HCT116 (cell line): Measurements from ENCODE around the gene FHIT. TPM values are rescaled to one million over a fixed set of nuclear protein-coding genes. Genes with fewer than 3 reads are reported as not detected.

Source experiments
- ATAC-seq: fragments of 200-7000 bp; cut with Tn5 transposase; 2 replicates; pipeline ENCODE4 v1.9.1; 2020; ENCODE audit warnings: mild to moderate bottlenecking, moderate library complexity
- BruUV-seq: library from RNA; stranded (reverse); fragments of 400-500 nt; replicated peaks from 2 replicates; lab custom pipeline; 2021; lab: Mats Ljungman, UMichigan
- CTCF ChIA-PET: fragments of 300-600 bp; sonication (Branson Sonifier 250); formaldehyde crosslinking; loops from one replicate; lab custom pipeline; 2021; ENCODE audit warnings: antibody characterized with exemption; lab: Charles Lee
- POLR2A ChIA-PET: fragments of 300-600, 350-600 bp; sonication (Branson Sonifier 250); formaldehyde crosslinking; loops from one replicate; lab custom pipeline; 2021; ENCODE audit warnings: antibody characterized with exemption; lab: Charles Lee
- RAD21 ChIA-PET, 2 experiments: fragments of 300-600 bp; sonication (Branson Sonifier 250); formaldehyde crosslinking; loops; one replicate each; lab custom pipeline; 2023; ENCODE audit warnings: low total read pairs in 2 of 2; ENCODE audit not compliant: uncharacterized antibody in 2 of 2, unreplicated experiment in 2 of 2, low non-redundant PET in 1 of 2; lab: Charles Lee
- DNase-seq: peaks from one replicate; pipeline ENCODE4 v3.0.0-alpha.2; 2010; ENCODE audit warnings: low read depth, low spot score
- H2AFZ ChIP-seq: fragments of 200-600 bp; shearing (Covaris generic), sonication (generic); 2 replicates; pipeline ENCODE4 v1.6.1; 2017; ENCODE audit warnings: low read depth, mixed run types, mixed read lengths, antibody characterized with exemption, low read length; ENCODE audit not compliant: poor library complexity, severe bottlenecking
- H3K27ac ChIP-seq: 2 replicates; pipeline ENCODE4 v1.5.1; 2012; ENCODE audit warnings: low read depth, low read length
- H3K27me3 ChIP-seq: fragments of 200-600 bp; sonication (generic); 2 replicates; pipeline ENCODE4 v1.6.1; 2016; ENCODE audit warnings: mixed run types, low read length, mixed read lengths; ENCODE audit not compliant: insufficient read depth
- H3K36me3 ChIP-seq, 2 experiments: fragments of 200-500 bp in 1 of 2; fragments of 200-600 bp in 1 of 2; sonication (Bioruptor generic) in 1 of 2; sonication (generic) in 1 of 2; 2 replicates each; pipeline versions ENCODE4 v1.5.1 to v1.6.1; 2014 to 2016; ENCODE audit warnings: low read length in 2 of 2, inconsistent platforms in 1 of 2, mixed read lengths in 1 of 2, mixed run types in 1 of 2; ENCODE audit not compliant: insufficient read depth in 2 of 2, control insufficient read depth in 1 of 2
- H3K4me1 ChIP-seq, 2 experiments: fragments of 200-600 bp in 1 of 2; sonication (generic) in 1 of 2; 2 replicates each; pipeline versions ENCODE4 v1.5.1 to v1.6.1; 2012 to 2017; ENCODE audit warnings: low read length in 2 of 2, inconsistent platforms in 1 of 2, mild to moderate bottlenecking in 1 of 2, mixed read lengths in 1 of 2, mixed run types in 1 of 2, moderate library complexity in 1 of 2; ENCODE audit not compliant: insufficient read depth in 2 of 2, control insufficient read depth in 1 of 2
- H3K4me2 ChIP-seq: fragments of 200-600 bp; sonication (generic); 2 replicates; pipeline ENCODE4 v1.6.1; 2017; ENCODE audit warnings: mixed run types, low read length, mixed read lengths
- H3K4me3 ChIP-seq, 2 experiments: fragments of 200-600 bp in 1 of 2; sonication (generic) in 1 of 2; replicated peaks in 1 of 2; 2 replicates each; pipeline ENCODE4 v1.5.1; 2011 to 2016; ENCODE audit warnings: low read length in 2 of 2, control low read depth in 1 of 2, low read depth in 1 of 2, mild to moderate bottlenecking in 1 of 2, mixed read lengths in 1 of 2, mixed run types in 1 of 2
- H3K79me2 ChIP-seq: fragments of 200-600 bp; sonication (generic); 2 replicates; pipeline ENCODE4 v1.6.1; 2017; ENCODE audit warnings: mild to moderate bottlenecking, mixed run types, low read length, moderate library complexity, mixed read lengths; ENCODE audit not compliant: insufficient read depth
- H3K9ac ChIP-seq: fragments of 200-600 bp; sonication (generic); 2 replicates; pipeline ENCODE4 v1.6.1; 2016; ENCODE audit warnings: low read length, mixed read lengths
- H3K9me2 ChIP-seq: fragments of 200-600 bp; sonication (generic), shearing (Covaris generic); 2 replicates; pipeline ENCODE4 v1.6.1; 2017; ENCODE audit warnings: mixed run types, mild to moderate bottlenecking, moderate library complexity; ENCODE audit not compliant: insufficient read depth
- H3K9me3 ChIP-seq, 2 experiments: fragments of 200-500 bp in 1 of 2; fragments of 200-600 bp in 1 of 2; sonication (Bioruptor generic) in 1 of 2; sonication (generic) in 1 of 2; 2 replicates each; pipeline ENCODE4 v1.6.1; 2014 to 2017; ENCODE audit warnings: low read length in 2 of 2, mixed read lengths in 2 of 2, inconsistent platforms in 1 of 2, low read depth in 1 of 2, mild to moderate bottlenecking in 1 of 2, mixed run types in 1 of 2, moderate library complexity in 1 of 2; ENCODE audit not compliant: control insufficient read depth in 1 of 2, insufficient read depth in 1 of 2
- H4K20me1 ChIP-seq: fragments of 200-600 bp; sonication (generic), shearing (Covaris generic); 2 replicates; pipeline ENCODE4 v1.6.1; 2017; ENCODE audit warnings: mixed run types, mild to moderate bottlenecking, moderate library complexity; ENCODE audit not compliant: insufficient read depth
- ATF3 ChIP-seq: IDR thresholded peaks from 2 replicates; pipeline ENCODE4 v1.6.1; 2012
- FOSL1 ChIP-seq: IDR thresholded peaks from 2 replicates; pipeline ENCODE4 v1.6.1; 2012; ENCODE audit warnings: low read depth
- MAX ChIP-seq: IDR thresholded peaks from 2 replicates; pipeline ENCODE4 v1.6.1; 2012
- SP1 ChIP-seq: IDR thresholded peaks from 2 replicates; pipeline ENCODE4 v1.6.1; 2012; ENCODE audit warnings: low read depth
- TCF7L2 ChIP-seq: IDR thresholded peaks from 2 replicates; pipeline ENCODE4 v1.7.0; 2011; ENCODE audit warnings: borderline replicate concordance, inconsistent platforms; ENCODE audit not compliant: insufficient read depth, insufficient read length; ENCODE audit errors: extremely low read depth
- YY1 ChIP-seq: IDR thresholded peaks from 2 replicates; pipeline ENCODE4 v1.6.1; 2011; ENCODE audit warnings: low read length, low read depth, moderate library complexity, mild to moderate bottlenecking; ENCODE audit not compliant: insufficient replicate concordance; ENCODE audit errors: extremely low read depth
- ZFX ChIP-seq: fragments of 450-650 bp; IDR thresholded peaks from 2 replicates; pipeline ENCODE4 v1.6.1; 2017
- ZNF274 ChIP-seq: fragments of 200-500 bp; sonication (Bioruptor generic); IDR thresholded peaks from 2 replicates; pipeline ENCODE4 v1.6.1; 2014; ENCODE audit warnings: mild to moderate bottlenecking, low read depth, low read length, inconsistent platforms
- intact Hi-C: fragments of 100-400 bp; cut with micrococcal nuclease; formaldehyde crosslinking; loops from 2 replicates; pipeline ENCODE4 v1.10.0; 2022
- total RNA-seq: library from RNA; stranded (reverse); gene quantifications from one replicate; pipeline ENCODE4 v1.2.1, GENCODE V29; 2021; ENCODE audit not compliant: unreplicated experiment
- TF ChIP-seq, protein P1 (sequence below): IDR thresholded peaks from 2 replicates; pipeline ENCODE4 v1.6.1; 2011; ENCODE audit warnings: mild to moderate bottlenecking, low read length, moderate library complexity; ENCODE audit not compliant: insufficient replicate concordance; ENCODE audit errors: extremely low read depth

FHIT gene
- total RNA-seq, 1 experiment from 2014 or later: 20.1 TPM

DNA sequence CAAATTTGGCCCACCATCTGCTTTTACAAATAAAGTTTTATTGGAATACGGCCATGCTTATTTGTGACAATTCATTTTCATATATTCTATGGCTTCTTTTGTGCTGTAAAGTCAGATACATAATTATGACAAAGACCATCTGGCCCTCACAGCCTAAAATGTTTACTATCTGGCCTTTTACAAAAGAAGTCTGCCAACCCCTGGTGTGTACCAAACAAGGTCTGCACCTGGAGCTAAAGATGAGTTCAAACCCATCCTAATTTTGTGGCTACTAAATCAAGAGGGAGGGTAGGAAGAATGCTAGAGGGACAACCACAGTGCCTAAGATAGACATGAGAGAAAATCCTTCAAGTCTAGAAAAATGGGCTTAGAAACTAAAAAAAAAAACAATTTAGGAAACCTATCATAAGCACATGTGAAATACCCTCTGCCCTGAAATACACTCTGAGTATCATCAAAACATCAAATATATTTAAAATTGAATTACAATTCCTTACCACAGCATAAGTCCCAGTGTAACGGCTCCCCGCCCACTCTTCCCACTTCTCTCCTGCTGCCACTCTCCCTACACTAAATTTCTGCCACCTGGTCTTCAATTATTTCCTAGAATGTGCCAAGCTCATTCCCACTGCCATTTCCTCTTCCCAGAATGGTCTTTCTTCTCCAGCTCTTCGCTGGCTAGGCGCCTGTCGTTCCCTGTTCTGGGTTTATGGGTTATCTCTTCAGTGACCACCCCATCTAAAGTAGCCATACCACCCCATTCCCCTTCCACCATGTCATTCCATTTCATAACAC is 1250.7 kb downstream of the FHIT start:
- H3K9me3 ChIP-seq: no peaks in the 10 kb centered on the region
- no peak for TF ChIP-seq FOSL1
- TF ChIP-seq, protein P1, sequence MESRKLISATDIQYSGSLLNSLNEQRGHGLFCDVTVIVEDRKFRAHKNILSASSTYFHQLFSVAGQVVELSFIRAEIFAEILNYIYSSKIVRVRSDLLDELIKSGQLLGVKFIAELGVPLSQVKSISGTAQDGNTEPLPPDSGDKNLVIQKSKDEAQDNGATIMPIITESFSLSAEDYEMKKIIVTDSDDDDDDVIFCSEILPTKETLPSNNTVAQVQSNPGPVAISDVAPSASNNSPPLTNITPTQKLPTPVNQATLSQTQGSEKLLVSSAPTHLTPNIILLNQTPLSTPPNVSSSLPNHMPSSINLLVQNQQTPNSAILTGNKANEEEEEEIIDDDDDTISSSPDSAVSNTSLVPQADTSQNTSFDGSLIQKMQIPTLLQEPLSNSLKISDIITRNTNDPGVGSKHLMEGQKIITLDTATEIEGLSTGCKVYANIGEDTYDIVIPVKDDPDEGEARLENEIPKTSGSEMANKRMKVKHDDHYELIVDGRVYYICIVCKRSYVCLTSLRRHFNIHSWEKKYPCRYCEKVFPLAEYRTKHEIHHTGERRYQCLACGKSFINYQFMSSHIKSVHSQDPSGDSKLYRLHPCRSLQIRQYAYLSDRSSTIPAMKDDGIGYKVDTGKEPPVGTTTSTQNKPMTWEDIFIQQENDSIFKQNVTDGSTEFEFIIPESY: no peak
- TF ChIP-seq SP1: no peak
- TF ChIP-seq ZFX: no peak
- no peak for TF ChIP-seq ATF3
- TF ChIP-seq YY1: no peak
- TF ChIP-seq ZNF274: no peak
- TF ChIP-seq MAX: no peak
- TF ChIP-seq TCF7L2: no peak
- no peaks in the 10 kb centered on the region for H3K36me3 ChIP-seq
- no peak overlapping the region for H3K9ac ChIP-seq
- intact Hi-C loops: no loop called here
- H3K27ac ChIP-seq: no peak overlapping the region
- ATAC-seq: no peak
- ChIA-PET POLR2A (no interaction called here), CTCF (no interaction called here), RAD21 (no interaction called here)
- no peaks in the 10 kb centered on the region for H3K9me2 ChIP-seq
- no peak overlapping the region for H2AFZ ChIP-seq
- H3K4me1 ChIP-seq: no peaks in the 10 kb centered on the region
- no peak for DNase-seq
- 0 out of 2 replicates have a peak, but pooled peaks cover 8% of the 10 kb centered on the region for H3K27me3 ChIP-seq
- H3K4me2 ChIP-seq: no peak overlapping the region
- H3K79me2 ChIP-seq: no peaks in the 10 kb centered on the region
- no TSS peak for BruUV-seq
- no peaks in the 10 kb centered on the region for H4K20me1 ChIP-seq
- H3K4me3 ChIP-seq: no peak overlapping the region
